Measurements from ENCODE around the gene NPAS2.

- TF ChIP-seq HDGF (IDR thresholded peaks at IDR 0.05; ENCODE audit: borderline replicate concordance) (no peak), SP1 (IDR thresholded peaks at IDR 0.05) (no peak), FOXM1 (IDR thresholded peaks at IDR 0.05; ENCODE audit: borderline replicate concordance) (no peak), PKNOX1 (IDR thresholded peaks at IDR 0.05) (no peak), BHLHE40 (IDR thresholded peaks at IDR 0.05; ENCODE audit: borderline replicate concordance) (no peak), FOXK2 (IDR thresholded peaks at IDR 0.05) (no peak), NFRKB (IDR thresholded peaks at IDR 0.05) (no peak), ELF4 (IDR thresholded peaks at IDR 0.05) (no peak), ARNT (IDR thresholded peaks at IDR 0.05) (no peak), TARDBP (IDR thresholded peaks at IDR 0.05) (no peak), CTBP1 (IDR thresholded peaks at IDR 0.05; ENCODE audit: borderline replicate concordance) (no peak), FOXA1 (IDR thresholded peaks at IDR 0.05) (no peak), L3MBTL2 (conservative IDR thresholded peaks at IDR 0.05) (no peak)
Measured at GRCh38 chr2:101040072-101040471, 220.1 kb downstream of the NPAS2 start.

Measured in HEK293T (cell line).